GM19035 (cell line): Measurements from ENCODE around the gene CELF2.

Source experiments
- ATAC-seq: cut with Tn5 transposase; IDR thresholded peaks from one replicate; pipeline ENCODE4 v1.9.1; 2021; ENCODE audit not compliant: unreplicated experiment

Gene CELF2

GRCh38 chr10:11367505-11367904 is 349.8 kb downstream of the CELF2 start:
- ATAC-seq, result no peak

GRCh38 chr10:11373717-11374171 is 356.1 kb downstream of the CELF2 start:
- ATAC-seq, result no peak

- no peak for ATAC-seq
Observed at GRCh38 chr10:11377267-11377666, 359.6 kb downstream of the CELF2 start.

GRCh38 chr10:11378835-11379234 is 361.2 kb downstream of the CELF2 start:
- no peak for ATAC-seq

- no peak for ATAC-seq
Observed at GRCh38 chr10:11379771-11380170, 362.1 kb downstream of the CELF2 start.

GRCh38 chr10:11381023-11381422 is 363.4 kb downstream of the CELF2 start:
- no peak for ATAC-seq

- no peak for ATAC-seq
Observed at GRCh38 chr10:11381511-11381910, 363.8 kb downstream of the CELF2 start.

GRCh38 chr10:11382187-11382586 is 364.5 kb downstream of the CELF2 start:
- no peak for ATAC-seq

- no peak for ATAC-seq
Observed at GRCh38 chr10:11386044-11386443, 368.4 kb downstream of the CELF2 start.
